OCI-LY3 (cell line): Measurements from ENCODE around the gene CACNA1I.

Source experiments
- EZH2phosphoT487 ChIP-seq: fragments of 200-600 bp; shearing (Covaris generic); IDR thresholded peaks from 2 replicates; pipeline ENCODE4 v1.6.1; 2018; ENCODE audit warnings: antibody characterized with exemption, mixed run types, low read depth
- TF ChIP-seq, protein P1 (sequence below): fragments of 200-600, 300-600 bp; sonication (generic); IDR thresholded peaks from 2 replicates; pipeline ENCODE4 v1.5.1; 2014; ENCODE audit warnings: antibody characterized with exemption, low read length, low read depth

GRCh38 chr22:39526736-39527171, 43.8 kb upstream of the CACNA1I start:
- TF ChIP-seq, protein P1, sequence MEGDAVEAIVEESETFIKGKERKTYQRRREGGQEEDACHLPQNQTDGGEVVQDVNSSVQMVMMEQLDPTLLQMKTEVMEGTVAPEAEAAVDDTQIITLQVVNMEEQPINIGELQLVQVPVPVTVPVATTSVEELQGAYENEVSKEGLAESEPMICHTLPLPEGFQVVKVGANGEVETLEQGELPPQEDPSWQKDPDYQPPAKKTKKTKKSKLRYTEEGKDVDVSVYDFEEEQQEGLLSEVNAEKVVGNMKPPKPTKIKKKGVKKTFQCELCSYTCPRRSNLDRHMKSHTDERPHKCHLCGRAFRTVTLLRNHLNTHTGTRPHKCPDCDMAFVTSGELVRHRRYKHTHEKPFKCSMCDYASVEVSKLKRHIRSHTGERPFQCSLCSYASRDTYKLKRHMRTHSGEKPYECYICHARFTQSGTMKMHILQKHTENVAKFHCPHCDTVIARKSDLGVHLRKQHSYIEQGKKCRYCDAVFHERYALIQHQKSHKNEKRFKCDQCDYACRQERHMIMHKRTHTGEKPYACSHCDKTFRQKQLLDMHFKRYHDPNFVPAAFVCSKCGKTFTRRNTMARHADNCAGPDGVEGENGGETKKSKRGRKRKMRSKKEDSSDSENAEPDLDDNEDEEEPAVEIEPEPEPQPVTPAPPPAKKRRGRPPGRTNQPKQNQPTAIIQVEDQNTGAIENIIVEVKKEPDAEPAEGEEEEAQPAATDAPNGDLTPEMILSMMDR, result no peak
- TF ChIP-seq EZH2phosphoT487, result no peak
